H1 (cell line): ENCODE data around the gene DUSP18.

ENCODE experiments used
- CBX5 ChIP-seq: fragments of 300-800, 300-1000 bp; sonication (generic); IDR thresholded peaks from 2 replicates; pipeline ENCODE4 v1.7.1; 2016; ENCODE audit warnings: antibody characterized with exemption, low read length, low read depth
- CTCF ChIP-seq, 3 experiments: IDR thresholded peaks; 1 replicate in 2 of 3; 2 replicates in 1 of 3; pipeline versions ENCODE4 v1.5.1 to v1.6.1; 2011; ENCODE audit warnings: low read length in 3 of 3, mild to moderate bottlenecking in 3 of 3, inconsistent platforms in 2 of 3, low read depth in 1 of 3, moderate library complexity in 1 of 3; ENCODE audit not compliant: insufficient read depth in 1 of 3; ENCODE audit errors: control extremely low read depth in 1 of 3
- POLR2A ChIP-seq, 2 experiments: IDR thresholded peaks; 1 replicate in 1 of 2; 2 replicates in 1 of 2; pipeline ENCODE4 v1.6.1; 2011; ENCODE audit warnings: low read depth in 2 of 2, low read length in 2 of 2, mild to moderate bottlenecking in 2 of 2; ENCODE audit errors: control extremely low read depth in 1 of 2
- SP2 ChIP-seq: IDR thresholded peaks from 2 replicates; pipeline ENCODE4 v1.6.1; 2012; ENCODE audit warnings: mild to moderate bottlenecking, low read length, inconsistent platforms
- TAF1 ChIP-seq: IDR thresholded peaks from 2 replicates; pipeline ENCODE4 v1.6.1; 2011; ENCODE audit warnings: mild to moderate bottlenecking, low read depth, low read length

- TF ChIP-seq POLR2A (IDR thresholded peaks at IDR 0.05; ENCODE audit: control extremely low read depth in 1 of 2, low read depth in 2 of 2, low read length in 2 of 2) (no peak), CTCF (IDR thresholded peaks at IDR 0.05; ENCODE audit: control extremely low read depth in 1 of 3, insufficient read depth in 1 of 3, low read depth in 1 of 3, low read length in 3 of 3) (no peak), CBX5 (no peak), TAF1 (no peak), SP2 (no peak)
Measured at GRCh38 chr22:30668386-30668710, 673 bp upstream of the DUSP18 start.
